Endothelial cell of umbilical vein (primary cell): Measurements from ENCODE around the gene DALRD3. TPM values are rescaled to one million over a fixed set of nuclear protein-coding genes. Genes with fewer than 3 reads are reported as not detected.

Experiments used
- BruUV-seq: library from RNA; stranded (reverse); fragments of 400-500 nt; replicated peaks from 2 replicates; lab custom pipeline; 2021; lab: Mats Ljungman, UMichigan
- CTCF ChIA-PET: fragments of 300-600, 350-600 bp; sonication (Branson Sonifier 250); formaldehyde crosslinking; loops from one replicate; lab custom pipeline; 2021; ENCODE audit warnings: antibody characterized with exemption, inconsistent platforms; lab: Charles Lee
- POLR2A ChIA-PET: fragments of 300-600, 350-600 bp; sonication (Branson Sonifier 250); formaldehyde crosslinking; loops from one replicate; lab custom pipeline; 2021; ENCODE audit warnings: antibody characterized with exemption, inconsistent platforms; lab: Charles Lee
- DNase-seq: peaks from one replicate; pipeline ENCODE4 v3.0.0-alpha.2; 2011; ENCODE audit warnings: low read depth, low spot score
- FAIRE-seq: peaks from 2 replicates; lab custom pipeline; 2011; peaks lifted over from hg19 to GRCh38; lab: Jason Lieb, UNC
- H2AFZ ChIP-seq: 2 replicates; pipeline ENCODE4 v1.6.0; 2012; ENCODE audit warnings: low read depth, low read length, control low read depth, inconsistent platforms
- H3K27ac ChIP-seq: 2 replicates; pipeline ENCODE4 v1.5.1; 2011; ENCODE audit warnings: low read depth, mild to moderate bottlenecking, control low read depth, low read length, moderate library complexity; ENCODE audit not compliant: insufficient read depth
- H3K27me3 ChIP-seq, 2 experiments: 2 replicates each; pipeline versions ENCODE4 v1.6.0 to v1.6.1; 2011; ENCODE audit warnings: low read length in 2 of 2, mixed read lengths in 1 of 2; ENCODE audit not compliant: control insufficient read depth in 2 of 2, insufficient read depth in 2 of 2
- H3K36me3 ChIP-seq, 2 experiments: 2 replicates in 1 of 2; 3 replicates in 1 of 2; pipeline ENCODE4 v1.5.1; 2011; ENCODE audit warnings: low read length in 2 of 2, mild to moderate bottlenecking in 1 of 2, moderate library complexity in 1 of 2; ENCODE audit not compliant: control insufficient read depth in 2 of 2, insufficient read depth in 2 of 2; ENCODE audit errors: extremely low read depth in 1 of 2
- H3K4me1 ChIP-seq: 3 replicates; pipeline ENCODE4 v1.5.1; 2011; ENCODE audit warnings: mild to moderate bottlenecking, low read length; ENCODE audit not compliant: control insufficient read depth, insufficient read depth; ENCODE audit errors: extremely low read depth
- H3K4me2 ChIP-seq: 2 replicates; pipeline ENCODE4 v1.6.1; 2011; ENCODE audit warnings: low read length, control low read depth, mixed read lengths; ENCODE audit not compliant: insufficient read depth
- H3K4me3 ChIP-seq, 3 experiments: fragments of 200-600 bp in 1 of 3; sonication (generic), shearing (Covaris generic) in 1 of 3; replicated peaks in 1 of 3; 2 replicates each; pipeline ENCODE4 v1.5.1; 2011 to 2016; ENCODE audit warnings: control low read depth in 3 of 3, low read length in 3 of 3, mild to moderate bottlenecking in 2 of 3, inconsistent platforms in 1 of 3, low read depth in 1 of 3, moderate library complexity in 1 of 3; ENCODE audit not compliant: insufficient read depth in 1 of 3
- H3K79me2 ChIP-seq: 2 replicates; pipeline ENCODE4 v1.6.0; 2012; ENCODE audit warnings: low read length, inconsistent platforms; ENCODE audit not compliant: control insufficient read depth, insufficient read depth
- H3K9ac ChIP-seq: replicated peaks from 2 replicates; pipeline ENCODE3; 2011; ENCODE audit warnings: low read length, control low read depth; ENCODE audit not compliant: insufficient read depth; ENCODE audit errors: extremely low read depth
- H3K9me1 ChIP-seq: replicated peaks from 3 replicates; pipeline ENCODE4 v1.6.0; 2011; ENCODE audit warnings: mild to moderate bottlenecking, low read length; ENCODE audit not compliant: control insufficient read depth, insufficient read depth; ENCODE audit errors: extremely low read depth
- H3K9me3 ChIP-seq: replicated peaks from 2 replicates; pipeline ENCODE4 v1.5.1; 2012; ENCODE audit warnings: low read length, inconsistent platforms; ENCODE audit not compliant: control insufficient read depth, insufficient read depth
- H4K20me1 ChIP-seq: replicated peaks from 2 replicates; pipeline ENCODE3; 2011; ENCODE audit warnings: mild to moderate bottlenecking, low read length; ENCODE audit not compliant: control insufficient read depth, insufficient read depth; ENCODE audit errors: extremely low read depth
- EZH2 ChIP-seq: IDR thresholded peaks from 2 replicates; pipeline ENCODE4 v1.6.1; 2012; ENCODE audit warnings: borderline replicate concordance, low read depth, mild to moderate bottlenecking, moderate library complexity, low read length, inconsistent platforms; ENCODE audit not compliant: severe bottlenecking
- FOS ChIP-seq: IDR thresholded peaks from 2 replicates; pipeline ENCODE4 v1.6.1; 2011; ENCODE audit warnings: mild to moderate bottlenecking, low read length, moderate library complexity, borderline replicate concordance; ENCODE audit not compliant: insufficient read depth
- GATA2 ChIP-seq: IDR thresholded peaks from 2 replicates; pipeline ENCODE4 v1.7.0; 2011; ENCODE audit warnings: low read depth, mild to moderate bottlenecking, moderate library complexity, mixed read lengths, low read length; ENCODE audit not compliant: insufficient read length, insufficient read depth
- JUN ChIP-seq: IDR thresholded peaks from 2 replicates; pipeline ENCODE4 v1.6.1; 2011; ENCODE audit warnings: borderline replicate concordance, low read depth; ENCODE audit not compliant: insufficient read length, insufficient read depth
- MYC ChIP-seq: IDR thresholded peaks from one replicate; pipeline ENCODE4 v1.6.1; 2011; ENCODE audit warnings: mild to moderate bottlenecking, low read depth, low read length
- POLR2A ChIP-seq: IDR thresholded peaks from 2 replicates; pipeline ENCODE4 v1.6.1; 2012; ENCODE audit warnings: low read depth, mild to moderate bottlenecking, control low read depth, low read length
- POLR2AphosphoS5 ChIP-seq: IDR thresholded peaks from 2 replicates; pipeline ENCODE4 v1.6.1; 2012; ENCODE audit warnings: low read depth, mild to moderate bottlenecking, control low read depth, low read length, moderate library complexity; ENCODE audit not compliant: insufficient read depth
- dilution Hi-C: fragments of 300-500 bp; cut with MboI; formaldehyde crosslinking; loops from one replicate; pipeline ENCODE4 v1.15.0; 2019; ENCODE audit warnings: low sequenced_read_pairs; ENCODE audit not compliant: extremely low pct_ligation_motif_present
- intact Hi-C: fragments of 100-400 bp; cut with micrococcal nuclease; formaldehyde crosslinking; loops from one replicate; pipeline ENCODE4 v1.10.0; 2022
- polyA plus RNA-seq, 4 experiments: library from polyadenylated mRNA; depleted of rRNA in 3 of 4; stranded (reverse) in 3 of 4; unstranded in 1 of 4; fragments of >200 nt; gene quantifications; 2 replicates each; pipeline versions ENCODE4 v1.2.1 to v1.2.3, GENCODE V29; 2011 to 2012; ENCODE audit warnings: missing spikeins in 1 of 4
- total RNA-seq: library from RNA; stranded (reverse); gene quantifications from 2 replicates; pipeline ENCODE4 v1.2.3, GENCODE V29; 2021
- TF ChIP-seq, protein P1 (sequence below), 2 donors: IDR thresholded peaks; 1 replicate in 1 of 2; 2 replicates in 1 of 2; pipeline ENCODE4 v1.5.1; 2011; ENCODE audit warnings: low read length in 2 of 2, mild to moderate bottlenecking in 2 of 2, moderate library complexity in 2 of 2, control low read depth in 1 of 2, inconsistent platforms in 1 of 2, low read depth in 1 of 2; ENCODE audit not compliant: insufficient read depth in 1 of 2; ENCODE audit errors: extremely low read depth in 1 of 2
- TF ChIP-seq, protein P2 (sequence below): IDR thresholded peaks from 2 replicates; pipeline ENCODE4 v1.6.1; 2011; ENCODE audit not compliant: insufficient read depth, insufficient read length

Gene DALRD3
- total and polyA plus RNA-seq, 2 donors (not counting 3 experiments of a cell fraction or from before 2014, with no cell fraction given): 22.7 to 60.8 TPM

DNA sequence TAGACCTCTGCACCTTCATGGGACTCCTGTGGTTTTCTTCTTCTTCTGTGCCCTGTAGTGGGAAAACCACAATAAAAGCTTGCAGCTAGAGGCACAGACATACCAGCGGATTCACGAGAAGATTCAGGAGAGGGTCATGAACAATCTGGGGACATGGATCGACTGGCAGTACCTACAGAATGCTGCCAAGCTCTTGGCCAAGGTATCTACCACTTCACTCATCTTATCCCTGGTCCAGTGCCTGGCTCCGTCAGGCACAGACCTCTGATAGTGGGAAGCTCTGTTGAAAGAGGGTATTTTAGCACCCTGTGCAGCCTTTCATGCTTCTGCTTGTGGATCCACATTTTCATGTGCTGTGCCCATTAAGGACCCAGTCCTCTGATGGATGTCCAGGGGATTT is 38.1 kb downstream of the DALRD3 start:
- BruUV-seq: no TSS peak

More for the DNA sequence above, 38.1 kb downstream of the DALRD3 start:
- dilution Hi-C loops (no loop called here), intact Hi-C loops (no loop called here)
- no peak overlapping the region for H3K4me3 ChIP-seq
- H3K4me2 ChIP-seq: no peak overlapping the region
- no peak for FAIRE-seq
- peaks cover 26 to 50% of the 10 kb centered on the region in 2 experiments for H3K36me3 ChIP-seq
- no peak overlapping the region for H2AFZ ChIP-seq
- H3K4me1 ChIP-seq: peaks cover 4% of the 10 kb centered on the region
- no peak overlapping the region for H3K27ac ChIP-seq
- CTCF ChIA-PET: no interaction called here
- POLR2A ChIA-PET: interaction anchor here (1.0 kb wide), 1 partner anchor 9 kb away, joined by 3 read pairs; no protein-coding TSS in a partner anchor
- H3K9me3 ChIP-seq: no peaks in the 10 kb centered on the region
- H4K20me1 ChIP-seq: no peaks in the 10 kb centered on the region
- no peaks in the 10 kb centered on the region for H3K27me3 ChIP-seq
- TF ChIP-seq, protein P1, sequence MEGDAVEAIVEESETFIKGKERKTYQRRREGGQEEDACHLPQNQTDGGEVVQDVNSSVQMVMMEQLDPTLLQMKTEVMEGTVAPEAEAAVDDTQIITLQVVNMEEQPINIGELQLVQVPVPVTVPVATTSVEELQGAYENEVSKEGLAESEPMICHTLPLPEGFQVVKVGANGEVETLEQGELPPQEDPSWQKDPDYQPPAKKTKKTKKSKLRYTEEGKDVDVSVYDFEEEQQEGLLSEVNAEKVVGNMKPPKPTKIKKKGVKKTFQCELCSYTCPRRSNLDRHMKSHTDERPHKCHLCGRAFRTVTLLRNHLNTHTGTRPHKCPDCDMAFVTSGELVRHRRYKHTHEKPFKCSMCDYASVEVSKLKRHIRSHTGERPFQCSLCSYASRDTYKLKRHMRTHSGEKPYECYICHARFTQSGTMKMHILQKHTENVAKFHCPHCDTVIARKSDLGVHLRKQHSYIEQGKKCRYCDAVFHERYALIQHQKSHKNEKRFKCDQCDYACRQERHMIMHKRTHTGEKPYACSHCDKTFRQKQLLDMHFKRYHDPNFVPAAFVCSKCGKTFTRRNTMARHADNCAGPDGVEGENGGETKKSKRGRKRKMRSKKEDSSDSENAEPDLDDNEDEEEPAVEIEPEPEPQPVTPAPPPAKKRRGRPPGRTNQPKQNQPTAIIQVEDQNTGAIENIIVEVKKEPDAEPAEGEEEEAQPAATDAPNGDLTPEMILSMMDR (IDR thresholded peaks at IDR 0.05; ENCODE audit: extremely low read depth in 1 of 2, insufficient read depth in 1 of 2, low read depth in 1 of 2, low read length in 2 of 2): no peak
- TF ChIP-seq FOS: no peak
- no peak for TF ChIP-seq GATA2
- no peak for TF ChIP-seq POLR2A
- no peak for TF ChIP-seq JUN
- TF ChIP-seq, protein P2, sequence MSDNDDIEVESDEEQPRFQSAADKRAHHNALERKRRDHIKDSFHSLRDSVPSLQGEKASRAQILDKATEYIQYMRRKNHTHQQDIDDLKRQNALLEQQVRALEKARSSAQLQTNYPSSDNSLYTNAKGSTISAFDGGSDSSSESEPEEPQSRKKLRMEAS: no peak
- no peak for TF ChIP-seq POLR2AphosphoS5
- no peak for TF ChIP-seq MYC
- no peak for TF ChIP-seq EZH2
- no peak overlapping the region for H3K9ac ChIP-seq
- H3K9me1 ChIP-seq: no peaks in the 10 kb centered on the region
- no peaks in the 10 kb centered on the region for H3K79me2 ChIP-seq
- no peak for DNase-seq
